GM18526 (cell line): ENCODE results near the gene PRX.

Experiments
- POLR2A ChIP-seq: IDR thresholded peaks from 3 replicates; pipeline ENCODE4 v1.6.1; 2011; ENCODE audit not compliant: insufficient read length; ENCODE audit errors: extremely low read depth

Gene PRX

DNA sequence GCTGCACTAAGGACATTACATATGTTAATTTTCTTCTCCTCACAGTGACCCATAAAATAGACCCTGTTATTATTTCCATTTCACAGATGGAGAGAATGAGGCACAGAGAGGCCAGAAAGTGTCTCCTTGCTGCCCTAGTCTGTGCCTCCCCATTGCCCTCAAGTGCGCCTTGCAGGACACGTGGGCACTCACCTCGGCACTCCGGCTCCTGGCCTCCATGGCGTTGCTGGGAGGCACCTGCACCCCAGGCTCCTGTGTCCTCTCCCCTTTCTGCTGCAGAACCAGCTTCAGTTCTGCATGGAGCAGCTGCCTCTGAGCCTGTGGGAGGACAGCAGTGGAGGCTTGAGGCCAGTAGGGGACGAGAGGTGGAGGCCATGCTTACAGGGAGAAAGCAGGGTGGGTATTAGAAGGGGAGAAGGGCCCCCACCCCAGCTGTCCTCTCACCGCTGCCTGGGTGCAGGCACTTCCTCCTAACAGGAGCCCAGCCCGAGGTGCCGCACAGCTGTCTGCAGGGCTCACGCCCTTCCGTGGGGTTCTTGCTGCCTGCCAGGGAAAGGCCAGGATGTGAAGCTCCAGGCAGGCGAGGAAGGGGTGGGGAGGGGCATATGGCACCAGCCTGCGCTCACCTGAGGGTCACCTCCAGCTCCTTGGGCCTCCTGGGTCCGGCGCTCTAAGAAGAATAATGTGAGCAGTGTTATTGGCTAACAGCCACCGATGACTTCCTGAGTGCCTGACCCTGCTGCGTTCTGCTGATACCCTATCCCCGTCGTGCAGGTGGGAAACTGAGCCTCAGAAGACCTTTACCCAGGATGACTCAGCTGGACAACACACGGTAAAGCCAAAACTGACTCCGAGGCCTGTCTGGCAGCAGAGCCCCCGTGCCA is 5.2 kb downstream of the PRX start:
- no peak for TF ChIP-seq POLR2A

DNA sequence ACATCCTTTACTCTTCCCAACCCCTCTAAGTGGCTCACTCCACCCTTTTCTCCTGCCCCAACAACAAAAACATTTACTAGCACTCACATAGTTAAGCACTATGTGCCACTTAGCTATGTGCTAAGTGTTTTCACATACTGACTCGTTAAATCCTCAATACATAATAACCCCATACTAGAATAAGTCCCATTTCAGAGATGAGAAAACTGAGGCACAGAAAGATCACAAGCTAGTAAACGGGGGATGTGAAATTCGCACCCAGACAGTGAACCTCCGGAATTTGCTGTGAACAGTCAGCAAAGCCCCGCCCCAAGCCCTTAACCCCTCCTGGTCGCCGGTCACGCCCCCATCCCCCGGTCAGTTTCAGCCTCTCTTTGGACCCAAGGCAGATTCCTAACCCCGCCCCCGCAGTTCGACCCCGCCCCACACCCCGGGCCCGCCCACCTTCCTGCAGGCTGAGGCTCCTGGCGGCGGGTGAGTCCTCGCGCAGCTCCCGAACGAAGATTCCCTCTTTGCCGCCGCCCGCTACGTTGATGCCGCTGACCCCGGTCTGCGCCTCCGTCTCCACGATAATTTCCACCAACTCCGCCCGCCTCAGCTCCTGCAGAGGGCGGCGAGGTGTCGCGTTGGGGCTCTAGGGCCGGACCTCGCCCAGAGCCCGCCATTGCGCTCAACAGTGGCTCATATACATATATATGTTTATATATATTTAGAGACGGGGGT is 9.8 kb downstream of the PRX start:
- TF ChIP-seq POLR2A = no peak

DNA sequence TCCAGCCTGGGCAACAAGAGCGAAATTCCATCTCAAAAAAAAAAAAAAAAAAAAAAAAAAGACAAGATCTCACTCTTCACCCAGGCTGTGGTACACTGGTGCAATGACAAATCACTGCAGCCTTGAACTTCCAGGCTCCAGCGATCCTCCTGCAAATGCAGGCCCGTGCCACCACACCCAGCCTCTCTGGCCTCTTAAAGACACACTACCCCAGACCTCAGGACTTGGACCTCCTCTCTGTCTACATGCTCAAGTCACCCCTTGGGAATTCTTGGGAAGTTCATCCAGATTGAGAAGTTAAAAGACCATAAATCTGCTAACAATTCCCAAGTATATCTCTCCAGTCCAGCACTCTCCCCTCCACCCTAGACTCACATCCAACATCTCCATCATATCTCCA is 12.6 kb downstream of the PRX start:
- no peak for TF ChIP-seq POLR2A

DNA sequence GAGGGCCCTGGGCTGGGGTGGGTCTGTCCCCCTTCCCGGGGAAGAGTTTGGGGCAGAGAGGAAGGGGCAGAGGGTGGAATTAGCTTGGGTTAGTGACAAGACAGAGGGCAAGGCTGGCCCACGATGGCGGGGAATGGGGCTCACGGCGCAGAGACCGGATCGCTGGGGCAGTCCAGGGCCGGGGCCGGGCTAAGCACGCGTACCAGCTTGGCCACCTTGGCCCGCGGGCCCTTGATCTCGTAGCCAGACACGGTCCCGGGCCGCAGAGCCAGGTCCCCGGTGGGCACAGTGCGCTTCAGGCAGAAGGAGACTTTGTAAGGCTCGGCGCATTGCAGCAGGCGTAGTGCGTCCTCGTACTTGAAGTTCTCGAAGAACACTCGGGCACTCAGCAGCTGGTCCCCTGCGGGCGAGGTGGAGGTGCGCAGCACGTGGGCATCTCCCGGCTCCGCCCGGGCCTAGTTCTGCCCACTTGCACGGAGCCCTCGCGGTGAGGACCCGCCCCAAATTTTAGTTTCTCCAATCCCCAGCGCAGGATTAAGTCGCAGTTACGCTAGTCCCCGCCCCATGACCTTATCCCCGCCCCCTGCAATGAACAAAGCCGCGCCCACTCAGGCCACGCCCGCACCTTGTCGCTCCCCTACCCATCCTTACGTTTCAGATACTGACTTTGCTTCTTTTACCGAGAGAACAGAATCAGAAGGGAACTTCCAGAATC is 14.6 kb downstream of the PRX start:
- no peak for TF ChIP-seq POLR2A

DNA sequence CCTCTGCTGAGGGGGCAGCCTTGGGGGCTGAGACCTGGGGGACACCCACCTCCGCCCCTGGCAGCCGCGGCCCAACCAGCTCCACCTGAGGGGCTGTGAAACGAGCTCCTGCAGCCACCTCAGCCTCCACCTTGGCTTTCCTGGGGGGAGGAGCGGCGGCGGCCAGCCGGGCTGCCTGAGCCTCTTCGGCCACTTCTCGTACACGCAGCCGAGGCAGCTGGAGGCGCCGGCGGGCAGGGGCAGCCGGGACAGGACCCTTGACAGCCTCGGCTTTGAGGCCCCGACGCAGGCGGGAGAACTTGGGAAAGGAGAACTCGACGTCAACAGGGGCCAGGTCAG is 15.6 kb downstream of the PRX start:
- TF ChIP-seq POLR2A = no peak

DNA sequence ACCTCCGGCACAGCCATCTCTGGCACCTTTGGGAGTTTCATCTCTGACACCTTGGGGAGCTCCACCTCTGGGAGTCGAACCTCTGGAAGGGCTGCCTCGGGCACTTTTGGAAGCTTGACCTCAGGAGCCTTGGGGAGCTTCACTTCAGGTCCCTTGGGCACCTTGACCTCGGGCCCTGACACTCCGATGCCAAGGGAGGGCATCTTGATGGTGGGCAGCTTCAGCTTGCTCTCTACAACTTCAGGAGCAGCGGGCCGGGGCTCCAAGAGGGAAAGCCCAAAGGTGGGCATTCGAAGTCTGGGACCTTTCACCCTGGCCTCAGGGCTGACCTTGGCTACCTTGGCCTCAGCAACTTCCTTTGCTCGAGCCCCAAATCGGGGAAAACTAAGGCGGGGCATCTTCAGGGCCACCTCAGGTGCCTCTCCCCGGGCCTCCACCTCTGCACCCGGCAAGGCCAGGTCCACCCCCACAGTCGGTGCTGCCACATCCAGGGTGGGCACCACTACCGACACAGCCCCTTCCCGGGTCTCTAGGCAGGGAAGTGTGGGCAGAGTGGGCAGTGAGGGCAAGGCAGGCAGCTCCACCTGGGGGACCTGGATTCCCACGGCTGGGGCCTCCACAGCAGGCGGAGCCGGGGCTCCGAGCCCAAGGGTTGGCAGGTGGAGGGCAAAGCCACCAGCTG is 16.2 kb downstream of the PRX start:
- no peak for TF ChIP-seq POLR2A

DNA sequence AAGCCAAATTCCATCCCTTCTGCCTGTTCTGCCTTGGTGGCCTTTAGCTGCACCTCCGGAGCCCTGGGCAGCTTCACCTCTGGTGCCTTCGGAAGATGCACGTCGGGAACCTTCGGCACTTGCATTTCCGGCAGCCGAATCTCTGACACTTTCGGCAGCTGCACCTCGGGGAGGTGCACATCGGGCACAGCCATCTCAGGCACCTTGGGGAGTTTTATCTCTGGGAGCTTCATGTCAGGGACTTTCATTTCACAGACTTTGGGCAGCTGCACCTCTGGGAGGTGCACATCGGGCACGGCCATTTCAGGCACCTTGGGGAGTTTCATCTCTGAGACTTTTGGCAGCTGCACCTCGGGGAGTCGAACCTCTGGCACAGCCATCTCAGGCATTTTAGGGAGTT is 17.2 kb downstream of the PRX start:
- no peak for TF ChIP-seq POLR2A

DNA sequence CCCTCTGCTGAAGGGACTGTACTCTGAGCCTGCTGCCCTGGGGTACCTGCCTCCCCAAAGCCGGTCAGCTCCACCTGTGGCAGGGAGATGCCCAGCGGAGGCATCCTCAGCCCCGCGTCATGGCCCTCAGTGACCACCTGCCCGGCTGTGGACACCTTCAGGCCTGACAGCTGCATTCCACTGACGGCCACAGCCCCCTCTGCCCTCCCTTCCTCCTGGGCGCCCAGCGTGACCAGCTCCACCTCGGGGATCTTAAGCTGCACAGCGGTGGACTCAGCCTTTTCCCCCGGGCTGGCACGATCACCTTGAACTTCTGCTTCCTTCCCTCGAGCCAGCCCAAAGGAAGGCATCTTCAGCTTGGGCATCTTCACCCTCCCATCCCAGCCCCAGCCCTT is 18.4 kb downstream of the PRX start:
- no peak for TF ChIP-seq POLR2A

DNA sequence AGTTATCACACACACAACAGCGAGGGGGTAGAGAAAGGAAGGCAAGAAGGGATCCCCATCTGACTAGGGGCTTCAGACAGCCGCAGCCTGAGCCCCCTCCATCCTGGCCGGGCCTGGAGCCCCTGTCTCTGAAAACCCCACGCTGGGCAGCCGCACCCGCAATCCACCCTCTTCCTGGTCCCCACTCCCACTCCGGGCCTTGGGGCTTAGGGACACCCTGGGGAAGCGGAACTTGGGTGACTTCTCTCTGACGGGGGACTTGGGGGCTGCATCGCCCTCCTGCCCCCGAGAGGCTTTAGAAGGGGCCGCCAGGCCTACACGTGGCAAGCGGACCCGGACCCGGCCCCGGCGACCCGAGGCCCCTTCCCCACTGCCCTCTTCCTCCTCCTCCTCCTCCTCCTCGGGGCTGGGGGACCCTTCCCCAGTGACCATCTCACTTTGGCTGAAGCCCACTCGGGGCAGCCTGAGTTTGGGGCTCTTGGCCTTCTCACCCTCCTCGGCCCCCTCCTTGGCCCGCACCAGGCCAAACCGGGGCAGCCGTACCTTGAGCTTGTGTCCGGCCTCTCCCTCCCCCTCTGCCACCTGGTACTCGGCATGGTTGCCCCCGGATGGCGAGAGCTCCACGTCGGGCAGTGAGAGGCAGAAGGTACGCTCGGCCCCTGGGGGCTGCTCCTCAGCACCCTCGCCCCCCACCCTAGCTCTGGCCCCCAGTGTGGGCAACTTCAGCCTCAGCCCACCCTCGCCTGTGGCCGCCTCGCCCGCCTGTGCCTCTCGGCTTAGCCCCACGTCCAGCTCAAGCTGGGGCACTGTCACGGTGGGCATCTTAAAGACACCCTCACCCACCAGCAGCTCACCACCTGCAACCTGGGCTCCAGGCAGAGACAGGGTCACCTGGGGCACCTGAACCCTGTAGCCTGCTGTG is 19.0 kb downstream of the PRX start:
- no peak for TF ChIP-seq POLR2A

DNA sequence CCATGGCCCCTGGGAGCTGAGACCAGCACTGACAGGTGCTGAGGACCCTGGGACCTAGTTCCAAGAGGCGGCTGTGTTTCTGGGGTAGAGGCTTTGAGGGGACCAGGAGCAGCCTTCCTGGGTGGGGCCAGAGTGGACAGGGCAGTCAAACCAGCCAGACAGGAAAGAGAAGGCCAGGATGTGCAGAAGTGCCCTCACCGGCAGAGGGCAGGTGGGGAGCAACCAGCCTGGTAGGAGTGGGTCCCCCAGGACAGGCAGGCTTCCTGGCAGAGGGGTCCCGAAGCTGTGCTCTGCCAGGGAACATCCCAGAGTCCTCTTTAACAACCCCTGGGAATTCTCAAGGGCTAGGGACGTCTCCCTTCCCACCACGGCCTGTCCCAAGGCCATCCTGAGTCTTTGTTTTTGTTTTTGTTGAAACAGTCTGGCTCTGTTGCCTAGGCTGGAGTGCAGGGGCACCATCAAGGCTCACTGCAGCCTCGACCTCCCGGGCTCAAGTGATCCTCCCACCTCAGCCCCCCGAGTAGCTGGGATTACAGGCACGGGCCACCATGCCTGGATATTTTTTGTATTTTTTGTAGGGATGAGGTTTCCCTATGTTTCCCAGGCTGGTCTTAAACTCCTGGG is 20.2 kb downstream of the PRX start:
- no peak for TF ChIP-seq POLR2A

DNA sequence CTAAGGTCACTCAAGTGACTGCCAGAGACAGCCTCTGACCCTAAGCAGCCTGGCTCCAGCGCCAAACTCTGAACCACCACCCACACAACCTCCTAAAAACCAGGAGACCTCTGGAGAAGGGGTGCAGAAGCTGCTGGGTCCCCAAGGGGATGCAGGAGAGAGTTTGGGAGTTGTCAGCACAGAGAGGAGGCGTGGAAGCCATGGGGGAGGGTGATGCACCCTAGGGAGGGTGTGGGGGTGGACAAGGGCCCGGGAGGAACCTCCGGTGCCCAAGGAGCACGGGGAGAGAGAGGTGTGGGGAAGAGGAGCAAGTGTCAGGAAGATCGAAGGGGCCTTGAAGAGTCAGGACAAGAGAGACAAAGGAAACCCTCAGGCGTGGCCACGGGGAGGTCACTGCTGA is 21.1 kb downstream of the PRX start:
- TF ChIP-seq POLR2A = no peak

DNA sequence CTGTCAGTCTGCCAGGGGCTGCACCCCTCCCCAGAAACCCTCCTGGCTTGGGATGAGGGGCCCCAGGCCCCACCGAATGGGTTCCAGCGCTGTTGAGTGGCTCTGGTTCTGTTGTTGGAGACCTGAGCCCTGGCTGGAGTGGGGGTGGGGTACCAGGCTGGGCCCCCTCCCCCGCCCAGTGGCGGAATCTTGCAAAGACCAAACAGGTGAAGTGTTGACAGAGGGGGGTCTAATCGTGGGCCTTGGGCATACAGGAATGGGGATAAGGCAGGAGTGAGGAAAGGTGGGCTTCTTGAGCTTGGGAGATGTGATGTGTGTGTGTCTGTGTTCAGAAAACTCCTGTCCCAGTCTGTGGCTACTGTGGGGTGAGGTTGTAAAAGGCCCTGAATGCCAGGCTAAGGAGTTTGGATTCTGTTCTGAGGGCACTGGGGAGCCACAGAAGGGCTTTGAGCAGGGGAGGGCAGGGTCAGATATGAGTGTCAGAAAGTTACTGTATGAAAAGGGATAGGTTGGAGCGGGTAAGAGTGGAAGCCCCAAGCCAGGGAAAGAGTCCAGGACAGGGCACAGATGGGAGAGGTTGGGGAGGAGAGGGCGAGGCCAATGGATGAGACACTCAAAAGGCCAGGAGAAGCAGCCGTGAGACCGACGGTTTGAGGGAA is 23.0 kb downstream of the PRX start, which contains the start of gene HIPK4:
HIPK4 (minus strand) TSS at position 98 of the 659 bp plus-strand sequence. CDS start 279 bp downstream, outside the sequence.
- no peak for TF ChIP-seq POLR2A

DNA sequence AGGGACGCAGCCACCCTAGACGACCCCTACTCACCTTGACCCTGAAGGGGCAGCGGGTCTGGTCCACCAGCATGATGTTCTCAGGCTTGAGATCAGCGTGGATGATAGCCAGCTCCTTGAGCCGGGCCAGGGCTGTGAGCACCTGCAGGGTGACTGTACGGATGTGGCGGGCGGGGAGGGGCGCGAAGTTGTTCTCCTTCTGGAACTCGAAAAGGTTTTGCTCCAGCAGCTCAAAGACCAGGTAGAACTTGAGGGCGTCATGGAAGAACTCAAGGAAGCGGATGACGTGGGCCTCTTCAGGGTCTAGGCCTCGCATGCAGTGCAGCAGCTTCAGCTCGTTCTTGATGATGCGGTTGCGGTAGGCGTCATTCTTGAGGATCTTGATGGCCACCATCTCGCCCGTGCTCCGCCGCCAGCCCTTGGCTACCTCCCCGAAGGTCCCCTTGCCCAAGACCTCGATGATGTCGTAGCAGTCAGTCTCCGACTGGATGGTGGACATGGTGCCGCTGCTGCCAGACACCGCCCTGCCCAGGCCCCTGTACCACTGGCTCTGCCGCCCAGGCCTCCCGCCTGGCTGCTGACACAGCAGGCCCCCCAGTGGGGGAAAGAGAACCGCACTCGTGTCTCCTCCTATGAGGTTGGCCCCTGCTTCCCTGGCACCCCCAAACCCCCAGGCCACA is 23.6 kb downstream of the PRX start:
- TF ChIP-seq POLR2A = no peak

DNA sequence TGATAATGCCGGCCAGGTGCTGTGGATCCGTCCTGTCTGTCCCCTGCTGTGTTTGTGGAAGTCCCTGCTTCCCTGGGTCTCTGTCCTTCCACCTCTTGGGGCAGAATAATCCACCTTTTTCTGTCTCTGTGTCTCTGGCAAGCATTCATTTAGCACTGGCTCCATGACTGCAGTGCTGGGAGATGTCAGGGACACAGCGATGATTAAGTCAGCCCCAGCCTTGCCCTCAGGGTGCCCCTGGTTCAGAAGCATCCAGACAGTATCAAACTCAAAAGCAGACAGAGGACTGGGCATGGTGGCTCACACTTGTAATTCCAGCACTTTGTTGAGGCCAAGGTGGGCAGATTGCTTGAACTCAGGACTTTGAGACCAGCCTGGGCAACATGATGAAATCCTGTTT is 24.7 kb downstream of the PRX start:
- no peak for TF ChIP-seq POLR2A
